Measurements from ENCODE around the gene SPDYC.

Gene SPDYC, protein sequence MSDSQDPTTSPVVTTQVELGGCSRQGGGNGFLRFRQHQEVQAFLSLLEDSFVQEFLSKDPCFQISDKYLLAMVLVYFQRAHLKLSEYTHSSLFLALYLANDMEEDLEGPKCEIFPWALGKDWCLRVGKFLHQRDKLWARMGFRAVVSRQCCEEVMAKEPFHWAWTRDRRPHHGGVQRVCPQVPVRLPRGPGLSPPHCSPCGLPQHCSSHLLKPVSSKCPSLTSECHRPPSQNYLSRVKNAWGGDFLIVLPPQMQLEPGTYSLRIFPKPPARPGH

DNA sequence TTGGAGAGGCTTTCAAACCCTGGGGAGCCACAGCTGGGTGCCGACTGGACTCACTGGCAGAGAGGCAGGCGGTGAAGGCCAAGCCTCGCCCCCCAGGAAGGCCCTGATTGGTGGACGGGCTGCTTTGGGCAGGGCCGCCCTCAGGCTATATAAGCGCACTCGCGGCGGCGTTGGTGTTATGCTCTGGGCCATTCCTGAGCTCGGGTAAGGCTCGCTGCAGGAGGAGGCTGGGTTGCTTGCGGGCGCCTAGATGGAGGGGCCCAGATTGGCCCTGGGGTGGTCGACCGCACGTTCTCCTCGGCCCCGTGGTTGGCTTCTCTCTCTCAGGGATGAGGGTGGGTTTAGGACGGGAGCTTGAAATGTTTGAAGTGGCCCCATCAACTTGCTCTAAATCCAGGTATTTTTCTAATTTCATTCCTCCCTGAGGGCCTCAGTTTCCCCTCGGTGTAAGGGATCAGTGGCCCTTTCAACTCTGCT, at the start of gene SPDYC:
Gene SPDYC, plus strand, starts transcription at position 176 of the 477 bp plus-strand sequence. CDS start 1,125 bp downstream, outside the sequence.
- DNase-seq (ENCODE audit: low read depth): no peak

DNA sequence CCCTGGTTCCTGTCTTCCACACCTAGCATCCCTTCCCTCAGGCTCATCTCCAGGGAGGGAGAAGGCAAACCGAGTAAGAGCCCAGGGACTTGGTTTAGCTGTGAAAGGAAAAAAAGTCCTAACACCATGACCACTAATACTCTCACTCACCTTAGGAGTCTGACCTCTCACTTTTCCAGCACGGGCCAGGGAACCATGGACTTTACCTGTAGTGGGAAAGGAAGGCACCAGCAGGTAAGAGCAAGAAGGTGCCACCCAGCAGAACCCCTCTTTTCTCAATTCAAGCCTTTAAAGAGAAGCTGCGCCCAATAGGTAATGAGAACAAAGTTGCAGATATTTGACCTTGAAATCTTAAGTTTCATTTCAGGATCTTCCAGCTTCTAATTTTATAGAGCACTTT, 49.2 kb upstream of the SPDYC start:
- no peak for DNase-seq (ENCODE audit: low read depth)

DNA sequence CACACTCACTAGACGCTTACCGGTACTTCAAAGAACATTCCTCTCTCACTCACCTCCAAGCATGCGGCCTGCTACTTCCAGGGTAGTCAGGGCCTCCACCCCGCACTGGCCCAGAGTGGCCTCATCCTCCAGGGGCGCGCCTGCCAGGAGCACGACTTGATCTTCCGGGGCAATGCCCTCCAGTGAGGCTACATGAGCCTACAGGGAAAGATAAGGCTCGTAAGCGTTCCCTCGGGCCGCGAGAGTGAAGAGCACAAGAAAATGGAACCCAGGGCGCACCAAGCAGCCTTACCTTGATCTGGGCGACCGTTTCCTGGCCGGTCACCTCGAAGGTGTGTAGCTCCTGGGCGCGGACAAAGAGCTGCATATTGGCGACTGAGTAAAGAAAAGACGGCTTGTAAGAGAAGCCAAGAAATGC, 48.6 kb upstream of the SPDYC start:
- no peak for DNase-seq (ENCODE audit: low read depth)

DNA sequence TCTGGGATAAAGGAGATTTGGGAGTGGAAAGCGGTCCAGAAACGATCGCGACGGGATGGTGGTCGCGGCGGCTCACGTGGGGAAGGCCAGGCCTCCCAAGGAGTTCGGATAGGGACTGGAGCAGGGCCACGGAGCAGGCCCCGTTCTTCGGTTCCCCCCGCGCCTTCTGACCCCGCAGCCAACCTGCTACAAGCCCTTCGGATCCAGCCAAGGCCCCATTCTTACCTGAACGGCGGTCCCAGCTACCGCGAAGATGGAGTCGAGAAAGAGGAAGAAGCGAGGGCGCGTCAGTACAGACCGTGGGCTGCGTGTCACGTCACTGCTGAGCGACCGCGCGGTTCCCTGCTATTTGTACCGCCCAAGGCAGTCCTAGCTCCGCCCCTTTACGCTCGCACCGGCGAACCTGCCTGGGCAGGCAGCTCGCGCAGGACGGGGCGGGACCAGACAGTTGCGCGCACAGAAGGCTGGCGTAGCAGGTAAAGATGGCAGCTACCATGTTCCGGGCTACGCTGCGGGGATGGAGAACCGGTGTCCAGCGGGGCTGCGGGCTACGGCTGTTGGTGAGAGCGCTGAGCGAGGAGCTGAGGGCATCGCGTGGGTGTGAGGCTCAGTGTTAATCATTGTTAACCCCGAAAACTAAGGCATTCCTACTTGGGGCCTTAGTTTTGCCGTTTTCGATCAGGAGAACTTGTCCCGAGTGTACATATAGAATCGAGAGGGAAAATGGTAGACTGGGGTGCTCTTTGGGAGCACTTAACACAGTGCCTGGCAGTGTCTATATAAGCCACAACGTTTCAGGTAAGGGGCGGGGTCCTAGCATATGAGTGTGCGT, 48.0 kb upstream of the SPDYC start, which contains the start of the genes FAU and MRPL49:
Gene FAU, minus strand, starts transcription at position 270 of the 832 bp plus-strand sequence. CDS start 321 bp downstream, outside the sequence.
Gene MRPL49, plus strand, starts transcription at position 457 of the 832 bp plus-strand sequence. Its CDS starts 26 bp downstream, at position 483.
- DNase-seq (ENCODE audit: low read depth): peak; percentile 98

DNA sequence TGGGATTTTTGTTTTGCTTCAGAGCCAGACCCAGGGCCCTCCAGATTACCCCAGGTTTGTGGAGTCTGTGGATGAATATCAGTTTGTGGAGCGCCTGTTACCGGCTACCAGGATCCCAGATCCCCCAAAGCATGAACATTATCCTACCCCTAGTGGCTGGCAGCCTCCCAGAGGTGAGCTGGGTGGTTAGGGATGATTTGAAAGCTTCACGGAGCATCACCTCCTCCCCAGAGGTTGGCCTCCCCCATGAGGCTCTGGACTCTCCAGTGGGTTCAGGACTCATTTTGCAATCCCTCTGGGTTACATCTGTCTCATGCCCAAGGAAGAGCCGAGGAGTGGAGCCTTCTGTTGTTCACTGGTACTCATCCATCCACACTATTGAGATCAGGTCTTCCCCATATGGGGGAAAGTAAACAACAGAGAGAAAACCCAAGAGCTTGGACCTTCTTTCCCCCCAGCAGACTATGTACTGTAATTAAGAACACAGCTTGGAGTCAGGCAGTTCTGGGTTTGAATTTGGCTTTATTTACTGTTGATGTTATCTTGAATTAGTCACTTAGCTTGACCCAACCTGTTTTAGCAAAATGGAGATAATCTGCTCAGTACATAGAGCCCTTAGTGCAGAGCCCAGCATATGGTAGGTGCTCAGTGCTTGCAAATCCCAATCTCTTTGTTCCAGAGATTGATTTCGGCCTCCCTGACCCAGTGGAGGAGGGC, 45.4 kb upstream of the SPDYC start:
- DNase-seq (ENCODE audit: low read depth): no peak

DNA sequence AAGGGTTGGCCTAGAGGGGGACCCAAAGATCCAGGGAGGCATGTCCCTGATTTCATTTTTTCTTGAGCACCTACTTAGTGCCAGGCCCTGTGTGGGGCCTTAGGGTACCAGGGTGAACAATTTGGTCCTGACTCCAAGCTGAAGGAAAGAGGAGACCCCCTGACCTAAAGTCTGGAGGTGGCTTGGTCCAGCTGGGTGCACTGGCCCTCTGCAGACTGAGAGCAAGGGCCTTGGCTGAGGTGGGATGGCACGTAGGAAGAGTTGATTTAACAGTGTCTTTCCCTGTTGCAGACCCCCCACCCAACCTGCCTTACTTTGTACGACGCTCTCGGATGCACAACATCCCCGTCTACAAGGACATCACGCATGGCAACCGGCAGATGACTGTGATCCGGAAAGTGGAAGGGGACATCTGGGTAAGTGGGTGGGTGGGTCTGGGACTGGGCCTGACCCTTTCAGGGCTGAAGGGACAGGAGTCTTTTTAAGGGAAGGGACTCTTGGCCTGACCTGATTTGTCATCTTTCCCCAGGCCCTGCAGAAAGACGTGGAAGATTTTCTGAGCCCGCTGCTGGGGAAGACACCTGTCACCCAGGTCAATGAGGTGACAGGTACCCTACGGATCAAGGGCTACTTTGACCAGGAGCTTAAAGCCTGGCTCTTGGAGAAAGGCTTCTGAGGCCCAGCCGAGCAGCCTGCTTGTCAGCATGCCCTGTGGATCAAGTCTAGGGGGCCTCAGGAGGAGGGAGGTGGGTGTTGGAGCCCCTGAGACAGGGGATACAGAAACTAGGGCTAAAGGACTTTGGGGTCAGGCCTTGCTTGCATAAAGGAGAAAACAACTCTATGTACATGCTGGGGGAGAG, 44.6 kb upstream of the SPDYC start:
- DNase-seq (ENCODE audit: low read depth): no peak

DNA sequence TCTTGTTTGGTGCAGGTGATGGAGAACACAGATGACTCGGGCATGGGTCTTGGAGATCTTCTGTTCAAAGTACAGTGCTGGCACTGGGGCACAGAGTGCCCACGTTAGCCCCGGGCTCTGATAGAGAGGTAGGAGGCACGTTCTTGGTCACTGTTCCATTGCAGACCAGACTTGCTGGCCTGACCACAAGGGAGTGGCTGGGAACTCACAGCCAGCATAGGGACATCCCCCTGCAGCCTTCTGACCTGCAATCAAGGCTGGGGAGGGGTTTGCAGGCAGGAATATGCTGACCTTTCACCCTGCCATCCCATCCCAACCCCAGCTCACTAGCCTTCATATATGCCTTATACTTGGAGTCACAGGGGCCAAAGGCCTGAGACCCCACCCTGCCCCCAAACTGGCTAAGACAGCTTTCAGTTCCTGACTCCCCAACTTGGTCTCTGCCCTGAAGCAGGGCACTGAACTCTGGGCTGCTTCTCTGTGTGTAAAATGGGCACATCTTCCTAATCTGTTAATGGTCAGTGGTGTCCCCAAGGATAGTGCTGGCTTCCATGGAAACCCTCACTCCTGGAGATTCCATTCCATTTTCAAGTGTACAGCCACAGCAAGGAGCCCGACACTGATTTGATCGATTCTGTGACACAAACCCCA, 43.3 kb upstream of the SPDYC start:
- DNase-seq (ENCODE audit: low read depth): no peak

DNA sequence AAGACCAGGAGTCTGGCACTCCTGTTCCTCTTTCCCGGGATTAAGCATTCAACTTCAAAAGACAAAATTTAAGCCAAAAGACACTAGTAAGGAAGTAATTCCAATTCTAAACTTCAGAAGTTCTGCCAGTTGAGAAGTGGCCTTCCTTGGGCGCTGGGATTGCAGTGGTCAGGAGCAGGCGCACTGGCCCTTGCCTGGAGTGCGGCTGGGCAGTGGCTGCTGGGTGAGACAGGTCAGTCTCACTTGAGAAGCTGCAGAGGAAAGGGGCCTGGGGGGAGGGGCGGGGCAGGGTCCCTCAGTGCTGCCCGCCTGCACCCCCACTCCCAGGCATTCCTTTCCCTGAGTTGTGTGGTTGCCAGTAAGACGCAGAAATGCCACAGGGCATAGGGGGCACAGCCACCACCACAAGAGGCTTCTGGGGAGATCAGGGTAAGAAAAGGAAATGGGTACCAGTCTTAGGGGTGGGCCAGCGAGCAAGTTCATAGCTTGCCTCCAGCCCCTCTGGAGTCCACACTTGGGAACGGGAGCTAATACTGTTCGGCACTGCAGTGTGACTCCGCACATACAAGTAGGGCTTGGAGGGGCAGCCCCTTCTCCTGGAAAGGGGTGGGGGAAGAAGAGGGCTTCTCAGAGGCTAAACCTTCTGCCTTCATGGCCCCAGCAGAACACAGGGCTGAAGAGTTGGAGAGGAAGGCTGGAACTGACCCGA, 42.4 kb upstream of the SPDYC start:
- no peak for DNase-seq (ENCODE audit: low read depth)

DNA sequence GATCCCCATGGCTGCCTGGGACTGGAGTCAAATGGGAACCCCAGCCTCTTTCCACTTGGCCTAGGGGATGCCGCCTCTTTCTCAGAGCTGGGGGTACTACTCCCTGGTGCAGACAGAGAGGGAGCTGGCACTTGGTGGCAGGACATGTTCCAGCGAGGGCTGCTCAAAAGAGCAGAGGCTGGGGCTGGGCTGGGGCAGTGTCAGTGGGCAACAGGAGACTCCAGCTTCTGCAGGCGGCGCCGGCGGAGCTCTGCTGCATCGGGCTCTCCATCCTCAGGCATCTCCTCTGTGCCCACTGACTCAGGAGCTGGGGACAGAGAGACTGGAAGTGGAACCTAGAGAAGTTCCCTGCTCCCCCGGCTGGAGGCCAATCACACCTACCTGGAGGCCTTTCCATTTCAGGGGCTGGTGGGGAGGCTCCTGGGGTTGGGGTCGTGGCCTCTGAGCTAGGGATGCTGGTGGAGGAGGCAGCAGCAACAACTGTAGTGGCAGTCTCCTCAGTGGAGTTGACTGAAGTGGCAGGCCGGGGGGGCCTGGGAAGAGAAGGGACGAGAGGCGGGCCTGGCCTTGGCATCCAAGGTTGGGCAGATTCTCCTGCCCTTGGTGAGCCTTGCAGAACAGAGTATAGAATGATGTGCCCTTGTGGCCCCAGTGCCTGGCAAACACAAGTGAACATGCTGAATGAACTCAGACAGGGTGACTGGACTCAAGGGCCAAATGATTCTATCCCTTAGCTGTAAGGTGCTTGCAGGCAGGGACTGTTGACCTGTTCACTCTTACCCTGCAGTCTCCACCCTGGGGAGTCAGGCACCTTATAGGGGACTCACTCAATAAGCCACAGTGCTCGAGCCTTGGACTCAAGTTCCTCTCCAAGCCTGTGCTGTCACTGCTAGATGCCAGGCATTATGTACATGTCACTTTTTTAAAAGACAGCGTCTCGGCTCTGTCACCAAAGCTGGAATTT, 41.6 kb upstream of the SPDYC start:
- no peak for DNase-seq (ENCODE audit: low read depth)

DNA sequence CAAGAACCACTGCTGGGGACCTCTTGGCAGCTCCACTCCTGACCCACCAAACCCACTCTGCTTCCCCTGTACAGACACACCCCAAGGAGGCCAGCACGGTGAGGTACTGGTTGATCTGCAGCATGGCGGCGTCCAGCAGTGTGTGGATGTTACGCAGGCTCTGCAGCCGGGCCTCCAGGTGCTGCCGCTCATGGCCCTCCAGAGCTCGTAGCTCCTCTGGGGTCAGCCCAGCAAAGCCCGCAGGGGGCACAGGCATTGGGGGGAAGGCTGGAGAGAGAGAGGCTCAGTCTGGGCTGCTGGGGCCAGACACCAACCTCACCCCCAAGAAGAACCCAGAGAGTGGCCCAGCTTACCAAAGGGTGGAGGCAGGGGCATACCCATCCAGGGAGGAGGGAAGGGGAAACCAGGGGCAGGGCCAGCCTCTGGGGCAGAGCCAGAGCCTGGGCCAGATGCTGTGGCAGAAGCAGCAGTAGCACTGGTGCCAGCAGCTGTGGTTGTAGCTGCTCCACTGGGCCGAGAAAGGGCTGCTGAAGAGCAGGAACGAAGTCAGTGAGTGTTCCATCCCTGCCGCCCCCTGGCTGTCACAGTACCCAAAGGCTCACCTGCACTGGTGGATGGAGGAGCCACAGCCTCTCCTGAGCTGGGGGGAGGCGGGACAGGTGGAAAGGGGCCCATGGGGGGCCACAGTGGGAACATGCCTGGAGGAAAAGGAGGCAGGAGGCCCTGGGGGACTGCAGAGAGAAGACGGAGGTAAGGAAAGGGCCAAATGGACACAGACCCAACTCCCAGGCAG, 40.2 kb upstream of the SPDYC start:
- no peak for DNase-seq (ENCODE audit: low read depth)

DNA sequence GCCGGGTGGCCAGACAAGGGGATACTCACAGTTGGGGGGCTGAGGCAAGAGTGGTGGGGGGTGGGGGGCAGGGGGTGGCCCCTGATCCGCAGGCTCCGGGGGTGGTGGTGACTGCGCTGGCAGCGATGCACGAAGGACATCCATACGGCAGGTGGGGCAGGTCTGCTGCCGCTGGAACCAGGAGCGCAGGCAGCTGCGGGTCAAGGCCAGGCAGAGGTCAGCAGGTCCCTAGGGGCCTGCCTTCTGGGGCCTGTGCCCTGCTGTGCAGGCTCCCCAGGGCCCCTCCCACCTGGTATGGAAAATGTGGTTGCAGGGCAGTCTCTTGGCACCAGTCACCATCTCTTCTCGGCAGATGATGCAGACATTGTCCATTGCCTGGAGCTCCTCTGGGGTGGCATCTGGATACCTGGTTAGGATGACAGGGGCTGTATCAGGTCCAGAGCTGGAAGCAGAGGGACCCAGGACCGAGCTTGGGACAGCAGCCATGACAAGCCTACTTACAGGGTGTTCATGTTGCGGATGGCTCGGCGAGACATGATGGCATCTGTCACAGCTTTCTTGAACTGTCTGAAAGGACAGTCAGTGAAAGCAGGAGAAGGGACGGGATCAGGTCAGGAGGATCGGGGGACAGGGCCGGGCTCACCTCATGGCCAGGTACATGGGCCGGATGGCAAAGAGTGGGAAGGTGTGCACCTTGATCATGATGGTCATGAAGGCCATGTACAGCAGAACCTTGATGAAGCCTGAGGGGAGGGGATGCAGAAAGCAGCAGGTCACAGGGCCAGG, 39.2 kb upstream of the SPDYC start:
- no peak for DNase-seq (ENCODE audit: low read depth)

DNA sequence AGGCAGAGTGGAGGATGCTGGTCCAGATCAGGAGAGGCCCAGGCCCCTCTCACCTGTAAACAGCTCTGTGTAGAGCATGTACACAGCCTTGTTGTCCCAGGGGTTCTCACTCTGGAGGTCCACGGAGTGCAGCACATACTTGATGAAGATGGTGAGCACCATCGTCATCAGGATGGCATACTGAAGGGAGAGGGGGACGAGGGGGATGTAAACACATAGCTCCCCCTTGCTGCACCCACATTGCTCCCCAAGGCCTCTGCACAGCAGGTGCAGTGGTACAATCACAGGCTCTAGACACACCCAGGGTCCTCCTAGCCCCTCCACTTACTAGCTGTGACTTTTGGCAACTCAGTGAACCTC, 38.6 kb upstream of the SPDYC start:
- no peak for DNase-seq (ENCODE audit: low read depth)

DNA sequence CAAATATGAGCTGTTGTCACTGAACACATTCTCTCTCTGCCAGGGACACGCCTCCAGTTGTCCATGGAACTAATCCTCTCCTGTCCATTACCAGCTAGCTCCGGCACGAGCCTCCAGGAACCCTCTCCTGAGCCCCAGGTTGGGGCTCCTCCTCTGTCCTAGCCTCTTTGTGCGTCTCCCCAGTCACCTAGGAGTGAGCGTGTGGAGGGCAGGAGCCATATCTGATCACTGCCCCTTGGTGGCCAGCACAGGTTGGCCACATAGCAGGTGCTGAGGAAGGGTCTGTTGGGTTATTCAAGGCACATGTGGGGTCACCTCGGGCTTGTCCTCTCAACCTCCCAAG, 38.2 kb upstream of the SPDYC start:
- DNase-seq (ENCODE audit: low read depth): no peak

DNA sequence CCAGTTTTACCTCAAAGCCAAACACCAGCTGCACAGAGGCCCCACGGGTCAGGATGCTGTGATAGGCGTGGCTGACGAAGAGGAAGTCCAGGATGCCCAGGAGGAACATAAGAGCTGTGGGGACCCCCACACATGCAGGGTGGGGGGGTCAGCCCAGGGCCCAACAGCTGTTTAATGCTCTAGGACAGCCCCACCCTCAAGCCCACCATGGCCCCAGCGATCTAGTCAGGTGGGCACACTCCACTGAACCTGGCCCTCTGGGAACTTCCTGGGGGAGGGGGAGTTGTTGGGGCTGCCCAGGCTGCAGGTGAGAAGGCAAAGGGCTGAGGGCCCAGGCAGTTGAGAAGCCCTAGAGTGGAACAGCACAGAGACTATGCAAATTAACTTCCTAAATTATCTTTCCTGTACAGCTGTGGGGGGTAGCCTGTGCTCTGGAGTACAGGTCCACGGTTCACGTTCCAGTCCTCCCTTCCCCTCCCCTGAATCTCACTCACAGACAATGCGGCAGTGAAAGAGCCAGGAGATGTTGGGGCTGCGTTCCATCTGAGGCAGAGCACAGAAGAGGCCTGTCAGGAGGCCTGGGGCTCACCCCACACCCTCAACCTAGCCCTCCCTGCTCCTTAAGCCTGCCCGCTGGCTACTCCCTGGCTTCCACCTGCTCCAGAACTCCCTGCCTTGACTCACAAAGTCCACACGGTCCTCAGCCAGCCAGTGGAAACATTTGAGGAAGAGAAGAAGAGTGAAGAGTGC, 37.6 kb upstream of the SPDYC start:
- no peak for DNase-seq (ENCODE audit: low read depth)

DNA sequence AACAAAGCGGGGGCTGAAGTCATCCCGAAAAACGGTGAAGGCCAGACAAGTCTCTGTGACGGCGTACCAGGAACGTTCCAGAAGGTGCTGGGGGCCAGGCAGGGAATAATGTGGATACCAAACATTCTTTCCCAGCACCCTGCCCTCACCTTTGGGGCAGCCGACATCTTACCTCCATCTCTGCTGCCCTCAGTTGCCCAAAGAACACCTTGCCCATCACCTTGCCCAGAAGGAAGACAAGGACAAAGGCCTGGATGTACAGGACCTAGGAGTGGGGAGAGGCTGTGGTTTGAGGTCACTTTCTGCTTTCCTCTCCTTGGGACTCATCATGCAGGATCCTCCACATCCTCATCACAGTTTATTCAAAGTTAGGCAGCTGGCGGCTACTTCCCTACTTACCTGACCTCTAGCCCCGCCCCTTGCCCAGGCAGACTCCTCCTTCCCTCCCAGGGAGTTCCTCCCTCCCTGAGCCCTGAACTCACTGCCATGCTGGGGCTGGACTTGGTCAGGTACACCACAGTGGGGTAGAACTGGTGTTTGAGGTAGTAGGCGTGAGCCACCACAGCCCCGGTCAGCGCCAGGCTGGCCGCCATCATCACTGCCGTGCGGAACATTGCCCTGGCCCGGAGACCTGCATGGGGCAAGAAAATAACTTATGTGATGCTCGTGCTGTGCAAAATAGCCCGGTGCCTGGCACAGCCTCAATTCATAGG, 36.9 kb upstream of the SPDYC start:
- no peak for DNase-seq (ENCODE audit: low read depth)

DNA sequence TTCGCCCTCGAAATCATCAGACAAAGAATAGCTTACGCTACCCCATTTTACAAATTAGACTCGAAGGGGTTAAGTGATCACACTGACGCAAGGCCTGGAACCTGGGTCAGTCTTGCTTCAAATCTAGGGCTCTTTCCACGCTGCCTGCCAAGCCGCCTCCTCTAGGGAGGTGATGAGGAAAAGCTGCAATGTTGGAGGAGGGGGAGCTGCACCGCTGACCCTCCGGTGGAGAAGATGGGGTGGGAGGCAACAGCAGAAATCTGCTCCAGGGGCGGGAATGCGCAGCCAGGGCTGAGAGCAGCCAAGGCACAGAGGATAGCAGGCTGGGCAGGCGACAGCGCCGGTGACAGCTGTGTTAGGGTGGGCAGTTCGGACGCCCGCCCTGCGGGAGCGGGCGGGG, 36.3 kb upstream of the SPDYC start:
- DNase-seq (ENCODE audit: low read depth): no peak
